Femur (tissue), 1 donor: Measurements from ENCODE around the gene ITPRID2.

ENCODE experiments used
- DNase-seq: peaks from one replicate; pipeline ENCODE4 v3.0.0-alpha.2; 2017

The ITPRID2 gene

DNA sequence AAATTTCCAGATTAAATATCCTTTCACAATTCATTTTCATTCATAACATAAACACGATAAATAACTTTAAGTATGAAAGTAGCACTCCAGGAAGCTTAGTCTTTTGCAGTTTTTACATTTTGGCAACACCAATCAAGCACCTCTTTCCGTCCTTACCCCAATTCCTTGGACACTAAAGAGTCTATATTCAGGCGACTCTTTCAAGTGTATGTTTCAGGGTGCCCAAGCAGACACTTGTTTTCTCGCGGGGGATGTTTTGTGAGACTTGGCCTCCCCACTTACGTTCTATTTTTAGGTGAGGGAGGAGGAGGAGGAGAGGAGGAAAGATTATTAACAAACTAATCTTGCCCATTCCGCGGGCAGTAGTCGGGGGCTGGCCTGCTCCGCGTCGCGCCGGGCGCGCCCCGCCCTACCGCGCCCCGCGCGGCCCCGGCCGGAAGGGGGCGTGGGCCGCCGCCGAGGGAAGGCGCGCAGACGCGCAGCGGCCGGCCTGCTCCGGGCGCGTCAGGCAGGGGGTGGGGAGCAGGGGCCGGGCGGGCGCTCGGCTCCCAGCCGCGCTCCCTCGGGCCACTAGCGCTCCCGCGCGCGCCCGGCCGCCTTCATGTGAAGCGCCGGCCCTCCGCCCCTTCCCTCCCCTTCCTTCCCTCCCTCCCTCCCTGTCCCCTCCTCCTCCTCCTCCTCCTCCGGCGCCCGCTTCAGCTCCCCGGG lies at the start of gene ITPRID2:
Gene ITPRID2 (plus strand): TSS at position 473 of the 708 bp plus-strand sequence. CDS start 337 bp downstream, outside the sequence.
- peak; percentile 89 for DNase-seq

DNA sequence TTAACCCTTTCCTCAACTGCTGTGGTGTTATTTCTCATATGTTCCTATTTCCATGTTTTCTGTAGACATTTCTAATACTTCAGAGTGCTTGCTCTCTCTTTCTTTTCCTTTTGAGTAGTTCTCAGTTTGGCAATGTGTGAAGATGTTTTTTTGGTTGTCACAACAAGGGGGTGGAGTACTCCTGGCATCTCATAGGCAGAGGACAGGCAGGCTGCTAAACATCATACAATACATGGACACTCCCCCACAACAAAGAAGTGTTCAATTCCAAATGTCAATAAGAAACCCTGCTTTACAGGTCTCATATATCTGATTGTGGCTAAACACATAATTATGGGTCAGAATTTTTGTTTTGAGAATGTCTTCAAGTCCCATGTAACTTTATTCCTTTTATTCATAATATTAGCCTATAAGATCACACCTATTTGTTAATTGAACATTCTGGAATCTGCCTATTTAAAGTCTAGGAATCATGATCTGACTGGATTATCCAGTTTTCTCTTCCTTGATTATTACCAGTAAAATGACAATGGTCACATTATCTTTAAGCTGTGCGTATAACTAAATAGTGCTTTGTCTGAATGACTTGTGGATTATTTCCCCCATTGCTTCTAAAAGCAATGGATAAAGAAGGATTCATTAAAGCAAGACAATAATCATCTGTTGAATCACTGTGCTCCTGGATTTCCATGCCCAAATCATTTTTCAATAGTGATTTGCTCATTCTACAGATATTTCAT lies 46.8 kb upstream of the ITPRID2 start:
- no peak for DNase-seq

- DNase-seq: no peak
Measured at GRCh38 chr2:181846399-181847197, 44.9 kb upstream of the ITPRID2 start.

- no peak for DNase-seq
Measured at GRCh38 chr2:181847198-181847556, 44.4 kb upstream of the ITPRID2 start.

- DNase-seq: peak; percentile 28
Measured at GRCh38 chr2:181847702-181848101, 43.8 kb upstream of the ITPRID2 start.

DNA sequence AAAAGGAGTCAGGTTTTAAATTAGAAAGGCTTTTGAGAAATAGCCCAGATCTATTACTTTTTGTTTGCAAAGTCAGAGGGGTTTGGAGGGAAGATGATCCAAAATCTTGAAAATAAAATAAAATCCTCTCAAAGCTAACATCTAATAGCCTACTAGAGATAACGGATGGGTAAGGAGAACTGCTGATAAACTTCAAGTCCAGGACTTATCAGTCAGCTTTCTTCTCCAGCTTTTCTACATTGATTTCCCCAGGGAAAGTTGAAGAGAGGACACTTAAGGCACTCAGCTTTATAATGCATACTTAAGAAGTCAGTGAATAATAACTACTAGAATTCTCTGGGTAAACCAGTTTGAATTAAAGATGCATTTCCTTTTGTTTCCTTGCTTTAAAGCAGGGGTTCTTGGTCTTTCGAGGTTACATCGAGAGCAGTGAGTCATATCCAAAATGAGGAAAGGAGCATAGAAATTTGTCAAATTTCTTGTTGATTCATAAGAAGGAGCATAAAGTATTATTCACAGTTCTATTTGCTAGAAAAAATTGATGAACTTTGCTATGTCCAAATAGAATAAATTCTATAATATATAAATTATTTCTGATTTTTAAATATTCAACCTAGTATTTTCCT lies 43.2 kb upstream of the ITPRID2 start:
- no peak for DNase-seq

DNA sequence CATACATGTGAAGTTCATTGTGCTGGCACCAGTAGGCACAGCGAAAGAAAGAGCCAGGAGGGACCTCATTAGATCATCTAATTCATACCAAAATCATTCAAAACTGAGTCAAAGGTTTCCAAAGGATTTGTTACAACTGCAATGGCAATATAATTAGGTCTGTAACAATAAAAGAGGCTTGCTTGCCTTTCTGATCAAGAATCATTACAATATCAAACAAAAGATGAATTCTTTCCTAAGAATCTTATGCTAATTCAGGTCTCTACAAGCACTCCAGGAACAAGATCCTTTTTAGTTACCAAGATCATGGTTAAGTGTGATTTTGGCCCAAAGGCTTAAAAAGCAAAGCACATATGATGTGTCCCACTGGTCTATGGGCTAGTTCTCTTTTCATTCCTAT lies 41.9 kb upstream of the ITPRID2 start:
- no peak for DNase-seq

- no peak for DNase-seq
Measured at GRCh38 chr2:181850936-181851560, 40.5 kb upstream of the ITPRID2 start.

GRCh38 chr2:181851726-181852125 lies 39.8 kb upstream of the ITPRID2 start:
- no peak for DNase-seq

DNA sequence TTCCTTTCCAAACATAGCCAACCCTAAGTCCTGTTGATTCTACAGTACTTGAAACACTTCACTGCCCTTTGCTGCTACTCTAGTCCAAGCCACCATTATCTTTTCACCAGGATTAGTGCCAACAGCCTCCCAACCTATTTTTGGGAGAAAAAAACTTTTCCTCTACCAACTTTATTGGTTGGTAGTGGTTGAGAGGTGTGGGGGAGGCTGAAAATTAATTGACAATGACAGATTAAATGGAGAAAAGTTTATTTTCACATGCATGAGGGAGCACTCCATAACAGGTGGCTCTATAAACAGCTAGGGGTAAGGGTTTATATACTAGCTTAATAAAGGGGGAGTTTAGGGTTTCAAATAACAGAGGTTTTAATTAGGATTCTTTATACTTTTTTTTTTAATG lies 37.8 kb upstream of the ITPRID2 start:
- DNase-seq: no peak

- DNase-seq: no peak
Measured at GRCh38 chr2:181857483-181857882, 34.0 kb upstream of the ITPRID2 start.

- DNase-seq: no peak
Measured at GRCh38 chr2:181858600-181858999, 32.9 kb upstream of the ITPRID2 start.

DNA sequence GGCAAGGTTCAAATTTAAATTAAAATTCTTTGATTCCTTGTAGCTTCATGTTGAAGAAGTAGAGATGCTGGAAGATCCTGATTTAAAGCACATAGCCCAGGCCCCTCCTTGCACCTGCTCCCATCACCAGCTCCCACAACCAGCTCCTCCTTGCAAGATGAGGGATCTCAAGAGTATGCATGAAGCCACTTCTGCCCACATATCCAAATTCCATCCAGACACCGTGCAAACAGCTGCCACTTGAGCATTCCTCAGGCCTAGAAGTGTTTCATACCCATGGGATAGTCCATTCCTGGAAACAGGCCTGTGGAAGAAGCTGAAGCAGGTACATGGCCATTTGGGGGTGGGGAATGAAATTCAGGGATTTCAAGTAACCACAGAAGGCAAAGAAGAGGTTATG lies 32.4 kb upstream of the ITPRID2 start:
- no peak for DNase-seq

DNA sequence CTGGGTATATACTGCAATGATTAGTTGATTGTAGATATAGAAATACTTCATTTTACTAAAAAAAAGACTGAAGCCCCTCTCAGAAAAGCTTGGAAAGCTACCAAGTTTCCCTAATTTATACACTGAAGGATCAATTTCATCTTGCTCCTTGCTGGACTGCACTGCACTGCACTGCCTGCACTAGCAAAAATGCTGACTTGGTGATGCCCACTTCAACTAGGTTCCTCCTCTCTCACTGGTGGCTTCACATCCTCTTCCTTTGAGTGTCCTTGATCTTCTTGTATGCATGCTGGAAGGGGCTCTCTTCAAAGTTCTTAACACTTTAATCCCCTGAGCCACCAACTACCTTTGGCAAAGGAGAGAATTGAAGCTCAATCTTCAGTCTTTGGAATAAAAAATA lies 31.7 kb upstream of the ITPRID2 start:
- no peak for DNase-seq

GRCh38 chr2:181861379-181861778 lies 30.2 kb upstream of the ITPRID2 start:
- DNase-seq: no peak

DNA sequence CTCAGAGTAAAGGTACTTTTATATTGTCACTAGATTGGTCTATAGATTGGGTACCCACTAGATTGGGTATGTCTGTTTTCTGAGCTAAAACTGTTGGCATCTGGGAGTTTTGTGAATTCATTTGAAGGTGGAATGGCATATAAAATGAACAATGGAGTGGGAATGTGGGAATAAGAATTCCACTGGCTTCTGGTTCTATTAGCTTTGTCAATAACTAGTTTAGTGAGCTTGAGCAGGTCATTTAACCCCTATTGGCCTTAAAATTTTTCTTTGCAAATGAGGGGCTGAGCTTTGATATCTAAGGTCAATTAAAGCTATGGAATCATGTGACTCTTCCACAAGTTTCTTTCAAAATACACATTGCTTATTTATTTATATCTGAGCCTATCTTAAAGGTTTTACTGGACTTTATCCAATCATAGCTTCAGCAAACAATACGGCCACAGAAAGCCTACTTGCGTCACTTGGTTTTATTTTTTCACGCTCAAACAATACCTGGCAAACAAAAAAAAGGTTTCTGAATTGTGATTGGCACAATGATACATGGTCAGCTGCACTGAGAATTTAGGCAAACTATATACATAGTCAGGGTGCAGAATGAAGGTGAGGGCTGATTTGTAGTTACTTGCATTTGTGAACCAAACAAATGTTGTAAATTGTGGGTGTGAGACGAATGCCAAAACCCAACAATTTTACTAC lies 28.8 kb upstream of the ITPRID2 start:
- DNase-seq: no peak

DNA sequence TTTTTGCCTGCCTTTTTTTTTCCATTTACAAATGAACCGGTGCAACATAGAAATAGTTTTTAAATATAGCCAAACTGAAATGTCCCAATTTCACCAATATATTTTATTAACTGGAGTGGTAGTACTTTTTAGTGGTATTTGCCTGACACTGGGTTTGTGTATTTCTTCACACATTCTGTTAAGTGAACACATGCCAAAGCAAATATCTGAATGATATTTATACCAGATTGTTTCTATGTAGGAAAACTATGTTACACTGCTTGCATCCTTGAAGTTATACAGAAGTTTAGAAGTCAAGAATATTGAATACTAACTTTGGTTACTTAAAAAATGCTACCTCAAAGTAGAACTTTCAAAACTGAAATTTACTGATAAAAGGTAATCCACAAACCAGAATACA lies 19.4 kb upstream of the ITPRID2 start:
- no peak for DNase-seq

GRCh38 chr2:181876614-181877063 lies 14.9 kb upstream of the ITPRID2 start:
- no peak for DNase-seq

- no peak for DNase-seq
Measured at GRCh38 chr2:181877181-181877664, 14.3 kb upstream of the ITPRID2 start.

GRCh38 chr2:181878448-181878847 lies 13.1 kb upstream of the ITPRID2 start:
- DNase-seq: no peak

- DNase-seq: no peak
Measured at GRCh38 chr2:181879295-181879694, 12.2 kb upstream of the ITPRID2 start.
